Right kidney (tissue), 1 donor: ENCODE data around the gene TNFRSF25.
"Not testable (repeated sequence)": the region's sequence is repeated elsewhere in the genome, so short reads cannot be mapped to it uniquely, and the experiment has no call there.

Source experiments
- DNase-seq: peaks from one replicate; pipeline ENCODE4 v3.0.0-alpha.2; 2016

Gene TNFRSF25

GRCh38 chr1:6453895-6454855 is 11.8 kb downstream of the TNFRSF25 start:
- DNase-seq: peak; percentile 69

GRCh38 chr1:6450943-6451373 is 15.0 kb downstream of the TNFRSF25 start:
- no peak for DNase-seq

GRCh38 chr1:6450486-6450885 is 15.5 kb downstream of the TNFRSF25 start:
- not testable (repeated sequence) for DNase-seq

- DNase-seq: no peak
Measured at GRCh38 chr1:6450005-6450450, 15.9 kb downstream of the TNFRSF25 start.

- DNase-seq: no peak
Measured at GRCh38 chr1:6448749-6449631, 17.0 kb downstream of the TNFRSF25 start.

- peak; percentile 76 for DNase-seq
Measured at GRCh38 chr1:6447818-6448748, 17.9 kb downstream of the TNFRSF25 start.

DNA sequence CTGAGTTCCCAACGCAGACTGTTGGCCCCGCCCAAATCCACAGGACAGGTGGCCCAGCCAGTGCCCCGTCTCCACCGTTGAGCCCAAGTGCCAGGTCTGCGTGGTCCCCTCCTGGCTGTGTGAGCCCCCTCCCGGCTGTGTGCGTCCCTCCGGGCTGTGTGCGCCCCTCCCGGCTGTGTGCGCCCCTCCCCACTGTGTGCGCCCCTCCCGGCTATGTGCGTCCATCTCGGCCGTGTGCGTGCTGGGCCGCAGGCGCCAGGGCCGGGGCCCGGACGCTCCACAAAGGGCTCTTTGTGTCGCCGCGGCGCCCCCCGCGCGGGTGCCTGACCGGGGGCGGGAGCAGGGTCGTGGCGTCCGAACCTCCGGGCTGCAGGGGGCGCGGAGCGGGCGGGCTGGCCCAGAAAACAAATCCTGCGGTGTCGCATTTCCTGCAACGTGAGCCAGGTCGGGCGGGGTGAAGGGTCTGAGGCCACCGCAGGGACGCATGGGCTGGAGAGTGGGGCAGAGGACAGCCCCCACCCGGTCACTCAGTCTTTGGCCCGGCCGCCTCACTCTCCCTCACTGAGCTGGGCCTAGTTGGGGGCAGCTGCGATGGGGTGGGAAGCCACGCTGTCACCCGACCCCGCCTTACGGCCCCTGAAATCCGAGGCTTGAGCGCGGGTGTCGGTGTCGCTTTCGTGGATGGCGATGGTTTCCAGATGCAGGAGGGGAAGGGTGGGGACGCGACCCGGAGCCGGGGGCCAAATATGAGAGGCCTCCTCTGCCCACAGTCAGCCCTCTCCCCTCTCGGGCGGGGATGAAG is 18.8 kb downstream of the TNFRSF25 start:
- DNase-seq: peak; percentile 64

GRCh38 chr1:6446665-6447015 is 19.3 kb downstream of the TNFRSF25 start:
- no peak for DNase-seq

DNA sequence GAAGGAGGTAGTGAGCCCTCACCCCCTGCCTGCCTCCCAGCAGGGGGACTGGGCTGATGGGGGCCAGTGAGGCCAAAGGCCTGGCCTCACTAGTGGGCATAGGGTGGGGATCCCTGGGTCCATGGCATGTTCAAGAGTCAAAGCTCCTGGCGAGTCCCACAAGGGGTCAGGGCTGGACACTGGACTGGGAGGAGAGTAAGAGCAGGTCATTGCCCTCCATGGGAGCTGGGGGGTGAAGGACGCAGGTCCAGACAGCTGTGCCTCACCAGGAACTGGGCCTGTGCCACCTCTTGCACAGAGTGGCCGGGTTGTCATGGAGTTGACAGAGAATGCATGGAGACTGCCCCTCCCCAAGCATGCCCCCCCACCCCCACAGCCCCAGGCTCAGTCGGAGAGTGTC is 20.0 kb downstream of the TNFRSF25 start:
- DNase-seq: peak; percentile 6

DNA sequence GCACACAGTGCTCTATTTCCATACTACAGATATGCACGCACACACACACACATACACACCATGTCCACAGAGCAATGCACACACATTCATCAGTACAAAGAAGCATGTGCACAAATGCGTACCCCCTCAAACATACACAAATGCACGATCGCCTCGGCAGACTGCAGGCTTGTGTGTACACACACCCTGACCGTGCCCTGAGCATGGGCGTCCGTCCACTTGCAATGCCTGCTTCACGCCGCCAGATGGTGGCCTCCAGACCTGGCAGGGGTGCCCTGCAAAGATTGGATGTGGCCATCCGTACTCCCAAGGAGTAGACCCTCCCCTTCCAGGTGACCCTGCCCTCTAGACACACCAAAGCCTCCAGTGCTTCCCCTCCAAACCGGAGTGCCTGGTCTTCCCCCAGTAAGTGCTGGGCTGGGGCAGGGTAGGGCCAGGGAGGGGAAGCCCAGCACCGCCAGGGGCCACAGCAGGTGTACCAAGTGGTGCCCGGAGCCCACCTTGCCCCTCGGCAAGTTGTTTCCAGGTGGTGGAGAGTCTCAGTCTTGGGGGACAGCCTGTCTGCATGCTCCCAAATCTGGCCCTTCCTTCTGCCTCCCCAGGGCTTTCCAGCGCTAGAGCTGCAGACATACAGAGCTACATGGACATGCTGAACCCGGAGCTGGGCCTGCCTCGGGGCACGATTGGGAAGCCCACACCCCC is 20.8 kb downstream of the TNFRSF25 start:
- DNase-seq: peak; percentile 30

- DNase-seq: no peak
Measured at GRCh38 chr1:6444377-6444776, 21.6 kb downstream of the TNFRSF25 start.

- DNase-seq: no peak
Measured at GRCh38 chr1:6443339-6444115, 22.4 kb downstream of the TNFRSF25 start.

GRCh38 chr1:6441586-6441985 is 24.4 kb downstream of the TNFRSF25 start:
- no peak for DNase-seq

DNA sequence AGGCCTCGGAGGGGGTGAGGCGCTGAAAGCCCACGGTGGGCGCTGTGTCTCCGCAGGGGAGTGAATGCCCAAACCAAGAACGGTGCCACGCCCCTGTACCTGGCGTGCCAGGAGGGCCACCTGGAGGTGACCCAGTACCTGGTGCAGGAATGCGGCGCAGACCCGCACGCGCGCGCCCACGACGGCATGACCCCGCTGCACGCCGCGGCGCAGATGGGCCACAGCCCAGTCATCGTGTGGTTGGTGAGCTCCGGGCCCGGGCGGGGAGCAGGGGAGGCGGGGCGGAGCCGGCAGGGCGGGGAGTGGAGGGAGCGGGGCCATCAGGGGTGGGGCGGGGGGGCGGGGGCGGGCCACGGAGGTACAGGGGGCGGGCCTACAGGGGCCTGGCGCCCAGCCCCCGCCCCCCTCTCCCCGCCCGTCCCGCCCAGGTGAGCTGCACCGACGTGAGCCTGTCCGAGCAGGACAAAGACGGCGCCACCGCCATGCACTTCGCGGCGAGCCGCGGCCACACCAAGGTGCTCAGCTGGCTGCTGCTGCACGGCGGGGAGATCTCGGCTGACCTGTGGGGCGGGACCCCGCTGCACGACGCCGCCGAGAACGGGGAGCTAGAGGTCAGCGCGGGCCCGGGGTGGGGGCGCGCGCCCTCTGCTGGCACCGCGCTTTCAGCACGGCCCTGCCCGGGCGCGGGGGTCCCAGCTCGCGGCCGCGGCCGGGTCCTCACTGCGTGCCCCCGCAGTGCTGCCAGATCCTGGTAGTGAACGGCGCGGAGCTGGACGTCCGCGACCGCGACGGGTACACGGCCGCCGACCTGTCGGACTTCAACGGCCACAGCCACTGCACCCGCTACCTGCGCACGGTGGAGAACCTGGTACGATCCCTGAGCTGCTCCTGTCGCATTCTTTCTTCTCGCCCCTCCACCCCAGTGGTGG is 25.5 kb downstream of the TNFRSF25 start:
- DNase-seq: peak; percentile 69

- DNase-seq: peak; percentile 70
Measured at GRCh38 chr1:6438047-6438525, 27.9 kb downstream of the TNFRSF25 start.

GRCh38 chr1:6437012-6437700 is 28.8 kb downstream of the TNFRSF25 start:
- DNase-seq: peak; percentile 33

DNA sequence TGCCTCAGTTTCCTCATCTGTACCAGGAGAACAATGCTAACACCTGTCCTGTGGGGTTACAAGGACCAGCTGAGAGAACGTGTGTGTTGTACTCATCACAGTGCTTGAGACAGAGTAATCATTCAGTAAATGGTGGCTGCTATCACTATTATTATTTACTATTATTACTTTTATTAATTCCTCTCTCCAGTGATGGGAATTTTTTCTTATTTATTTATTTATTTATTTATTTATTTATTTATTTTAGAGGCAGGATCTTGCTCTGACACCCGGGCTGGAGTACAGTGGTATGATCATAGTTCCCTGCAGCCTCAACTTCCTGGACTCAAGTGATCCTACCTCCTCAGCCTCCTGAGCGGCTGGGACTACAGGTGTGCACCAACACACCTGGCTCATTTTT is 29.7 kb downstream of the TNFRSF25 start:
- DNase-seq: not testable (repeated sequence)

DNA sequence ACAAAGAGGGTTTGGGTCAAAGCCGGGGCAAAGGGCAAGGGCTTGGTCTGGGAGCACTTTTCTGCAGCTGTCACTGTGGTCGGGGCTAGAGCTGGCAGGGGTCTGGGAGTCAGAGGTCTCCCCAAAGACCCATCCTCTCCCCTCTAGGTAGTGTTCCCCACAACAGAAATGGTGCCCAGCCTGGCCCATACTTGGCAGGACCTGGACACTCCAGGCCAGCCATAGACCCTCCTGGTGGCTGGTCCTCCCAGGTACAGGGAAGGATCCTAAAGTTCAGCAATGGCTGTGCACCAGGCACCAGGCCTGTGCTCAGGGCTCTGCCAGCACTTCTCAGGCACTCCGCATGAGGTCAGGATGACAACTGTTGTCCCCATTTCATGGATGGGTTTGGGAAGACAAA is 30.4 kb downstream of the TNFRSF25 start:
- DNase-seq: peak; percentile 5
